GM12878 (cell line): ENCODE results near the gene CRELD2. TPM values are rescaled to one million over a fixed set of nuclear protein-coding genes. Genes with fewer than 3 reads are reported as not detected.

Experiments
- ATAC-seq: fragments of 200-7000 bp; cut with Tn5 transposase; 3 replicates; pipeline ENCODE4 v1.9.1; 2020; ENCODE audit warnings: mild to moderate bottlenecking, moderate library complexity
- BruUV-seq: library from RNA; stranded (reverse); fragments of 400-500 nt; replicated peaks from 2 replicates; lab custom pipeline; 2021; lab: Mats Ljungman, UMichigan
- CTCF ChIA-PET: fragments of 300-600 bp; sonication (Branson Sonifier 250); formaldehyde crosslinking; extraction: SDS; loops from one replicate; lab custom pipeline; 2021; ENCODE audit warnings: inconsistent platforms; lab: Yijun Ruan, JAX
- POLR2A ChIA-PET: fragments of 350-600 bp; formaldehyde crosslinking; extraction: SDS; loops from one replicate; lab custom pipeline; 2021; ENCODE audit warnings: inconsistent platforms; lab: Charles Lee
- RAD21 ChIA-PET: fragments of 300-600 bp; sonication (Branson Sonifier 250); formaldehyde crosslinking; loops from one replicate; lab custom pipeline; 2023; ENCODE audit warnings: antibody characterized with exemption; ENCODE audit not compliant: unreplicated experiment; lab: Charles Lee
- SMC1A ChIA-PET: fragments of 300-600 bp; sonication (Branson Sonifier 250); formaldehyde crosslinking; loops from one replicate; lab custom pipeline; 2023; ENCODE audit not compliant: unreplicated experiment, uncharacterized antibody; lab: Charles Lee
- DNase-seq: peaks from one replicate; pipeline ENCODE4 v3.0.0-alpha.2; 2011; ENCODE audit warnings: low read depth, low spot score
- FAIRE-seq: peaks from 3 replicates; lab custom pipeline; 2011; peaks lifted over from hg19 to GRCh38; lab: Jason Lieb, UNC
- H2AFZ ChIP-seq: 2 replicates; pipeline ENCODE4 v1.6.0; 2011; ENCODE audit warnings: low read depth, low read length, control low read depth; ENCODE audit not compliant: control insufficient read depth
- H3K27ac ChIP-seq: 2 replicates; pipeline ENCODE4 v1.5.1; 2011; ENCODE audit warnings: control low read depth; ENCODE audit not compliant: control insufficient read depth, insufficient read depth
- H3K27me3 ChIP-seq, 2 experiments: replicated peaks in 1 of 2; 2 replicates each; pipeline versions ENCODE4 v1.6.0 to v1.6.1; 2011; ENCODE audit warnings: low read length in 1 of 2; ENCODE audit not compliant: control insufficient read depth in 2 of 2, insufficient read depth in 2 of 2
- H3K36me3 ChIP-seq, 2 experiments: 2 replicates each; pipeline ENCODE4 v1.5.1; 2011; ENCODE audit warnings: low read length in 1 of 2; ENCODE audit not compliant: control insufficient read depth in 2 of 2, insufficient read depth in 2 of 2
- H3K4me1 ChIP-seq: 2 replicates; pipeline ENCODE4 v1.6.1; 2011; ENCODE audit warnings: mild to moderate bottlenecking, low read length, moderate library complexity, mixed read lengths; ENCODE audit not compliant: control insufficient read depth, insufficient read depth
- H3K4me2 ChIP-seq: 2 replicates; pipeline ENCODE4 v1.6.0; 2011; ENCODE audit warnings: control low read depth; ENCODE audit not compliant: control insufficient read depth, insufficient read depth
- H3K4me3 ChIP-seq: fragments of 200-600 bp; sonication (generic); 2 replicates; pipeline ENCODE4 v1.5.1; 2016
- H3K79me2 ChIP-seq: 2 replicates; pipeline ENCODE4 v1.6.0; 2011; ENCODE audit warnings: low read length; ENCODE audit not compliant: control insufficient read depth, insufficient read depth
- H3K9ac ChIP-seq: 2 replicates; pipeline ENCODE4 v1.8.0; 2011; ENCODE audit warnings: low read length, control low read depth, mixed read lengths; ENCODE audit not compliant: control insufficient read depth, insufficient read depth
- H3K9me3 ChIP-seq: replicated peaks from 3 replicates; pipeline ENCODE4 v1.5.1; 2011; ENCODE audit warnings: mild to moderate bottlenecking, low read length; ENCODE audit not compliant: control insufficient read depth, insufficient read depth
- H4K20me1 ChIP-seq: 2 replicates; pipeline ENCODE4 v1.6.0; 2011; ENCODE audit not compliant: control insufficient read depth, insufficient read depth
- BACH1 ChIP-seq: fragments of 450-650 bp; IDR thresholded peaks from 2 replicates; pipeline ENCODE4 v1.6.1; 2017; ENCODE audit warnings: mild to moderate bottlenecking, borderline replicate concordance
- HCFC1 ChIP-seq: fragments of 150-350 bp; IDR thresholded peaks from 2 replicates; pipeline ENCODE4 v1.6.1; 2014; ENCODE audit warnings: low read length
- NR2F1 ChIP-seq: fragments of 450-650 bp; conservative IDR thresholded peaks from 2 replicates; pipeline ENCODE4 v1.6.1; 2017; ENCODE audit warnings: mild to moderate bottlenecking
- RFX5 ChIP-seq: IDR thresholded peaks from 2 replicates; pipeline ENCODE4 v1.6.1; 2011; ENCODE audit warnings: low read depth, low read length, improper control_type of control experiment
- SMARCA5 ChIP-seq: fragments of 450-650 bp; IDR thresholded peaks from 2 replicates; pipeline ENCODE4 v1.6.1; 2017; ENCODE audit warnings: mild to moderate bottlenecking
- STAT1 ChIP-seq: fragments of 450-650 bp; conservative IDR thresholded peaks from 2 replicates; pipeline ENCODE4 v1.6.1; 2014; ENCODE audit warnings: antibody characterized with exemption, mild to moderate bottlenecking
- SUPT20H ChIP-seq: IDR thresholded peaks from 2 replicates; pipeline ENCODE4 v1.6.1; 2011; ENCODE audit warnings: low read depth, mild to moderate bottlenecking, low read length, moderate library complexity, borderline replicate concordance; ENCODE audit not compliant: control insufficient read depth
- YY1 ChIP-seq: IDR thresholded peaks from 2 replicates; pipeline ENCODE4 v1.6.1; 2011; ENCODE audit warnings: low read depth, mild to moderate bottlenecking, low read length
- WGBS: methylation state at CpG from one replicate; pipeline ENCODE4 v1.1.6; 2016; ENCODE audit warnings: low lambda C conversion rate; ENCODE audit not compliant: insufficient replicate concordance, insufficient coverage; ENCODE audit errors: missing lambda C conversion rate; 5-methylcytosine and 5-hydroxymethylcytosine counted together
- in situ Hi-C: fragments of 300-500 bp; cut with MboI; formaldehyde crosslinking; loops from 9 replicates; pipeline ENCODE4 v1.14.3; 2018; ENCODE audit warnings: mixed read lengths
- intact Hi-C: fragments of 100-400 bp; cut with micrococcal nuclease; formaldehyde crosslinking; loops from one replicate; pipeline ENCODE4 v1.14.2; 2022; ENCODE audit not compliant: unreplicated experiment
- polyA plus RNA-seq, 11 experiments: library from polyadenylated mRNA; depleted of rRNA in 4 of 11; unstranded in 6 of 11; stranded (reverse) in 5 of 11; fragments of >200 nt; fragmentation: Nextera tagmentation in 4 of 11; fragmentation: Illumina TruSeq in 1 of 11; extraction: Ambion mirVana in 4 of 11; extraction: Trizol in 1 of 11; gene quantifications; 1 replicate in 1 of 11; 2 replicates in 10 of 11; pipeline versions ENCODE4 v1.2.1 to v1.2.3, GENCODE V29; 2011 to 2016; ENCODE audit warnings: inconsistent platforms in 2 of 11, missing spikeins in 2 of 11, low read depth in 1 of 11
- total RNA-seq, 4 experiments: library from RNA; depleted of rRNA in 3 of 4; stranded (reverse); fragments of >200 nt in 3 of 4; fragmentation: Illumina TruSeq in 1 of 4; extraction: Trizol in 1 of 4; gene quantifications; 2 replicates each; pipeline versions ENCODE4 v1.2.1 to v1.2.3, GENCODE V29; 2013 to 2021
- TF ChIP-seq, protein P1 (sequence below): IDR thresholded peaks from 2 replicates; pipeline ENCODE4 v1.6.1; 2012; ENCODE audit warnings: low read depth, low read length, improper control_type of control experiment
- TF ChIP-seq, protein P2 (sequence below): fragments of 150-350 bp; IDR thresholded peaks from 2 replicates; pipeline ENCODE4 v1.6.1; 2014; ENCODE audit warnings: mild to moderate bottlenecking, low read depth, low read length
- TF ChIP-seq, protein P3 (sequence below): fragments of 450-650 bp; formaldehyde crosslinking; IDR thresholded peaks from 2 replicates; pipeline ENCODE4 v1.4.0; 2020; ENCODE audit warnings: mild to moderate bottlenecking, moderate library complexity

CRELD2 gene
- total and polyA plus RNA-seq, 10 of the 15 experiments (the other 5 are each of a cell fraction or from before 2014, with no cell fraction given) = 9.4 to 111 (median 25.9) TPM

DNA sequence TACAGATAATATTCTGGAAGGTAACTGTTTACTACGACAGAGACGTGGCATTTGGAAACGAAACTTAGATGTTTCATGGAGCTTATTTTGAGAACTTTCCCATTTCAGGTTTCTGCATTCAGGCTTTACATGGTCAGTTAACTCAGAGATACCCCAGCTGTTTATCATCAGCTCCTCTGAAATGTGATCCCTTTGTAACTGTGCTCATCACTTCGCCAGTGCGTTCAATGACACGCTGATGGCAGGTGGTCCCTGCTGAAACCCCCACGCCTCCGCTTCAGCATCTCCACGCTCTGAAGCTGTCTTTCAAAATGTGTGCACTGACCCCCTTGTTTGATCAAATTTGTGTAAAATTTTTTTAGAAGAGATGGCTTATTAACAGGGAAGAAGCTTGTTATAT is 30.7 kb upstream of the CRELD2 start (continued):
- TF ChIP-seq YY1 (no peak), BACH1 (no peak), STAT1 (no peak)
- TF ChIP-seq, all 136 proteins: peak for 0

DNA sequence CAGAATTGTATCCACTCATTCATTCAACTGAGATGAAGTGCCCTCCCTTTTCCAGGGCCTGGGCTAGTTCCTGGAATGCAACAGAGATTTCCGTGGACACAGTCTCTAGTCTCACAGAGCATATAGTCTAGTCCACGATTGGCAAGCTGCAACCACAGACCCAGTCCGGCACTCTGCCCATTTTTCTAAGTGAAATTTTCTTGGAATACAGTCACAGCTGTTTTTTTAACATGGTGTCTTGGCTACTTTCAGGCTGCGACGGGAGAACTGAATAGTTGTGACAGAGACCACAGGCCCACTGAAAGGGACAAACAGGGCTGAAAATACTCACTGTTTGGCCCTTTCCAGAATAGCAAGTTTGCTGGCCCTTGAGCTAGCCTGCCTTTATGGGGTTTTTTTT is 29.4 kb upstream of the CRELD2 start:
- in situ Hi-C loops = no loop called here
- POLR2A ChIA-PET = no interaction called here
- CTCF ChIA-PET = no interaction called here

More for the DNA sequence above, 29.4 kb upstream of the CRELD2 start:
- FAIRE-seq (no peak), ATAC-seq (no peak), DNase-seq (no peak)
- no peak overlapping the region for H3K9ac ChIP-seq
- WGBS = 96% methylated on average over 5 of the region's 5 CpGs
- ChIA-PET RAD21 (no interaction called here), SMC1A (interaction anchor here (3.2 kb wide), 1 partner anchor 8 kb away, joined by 8 read pairs; no protein-coding TSS in a partner anchor)
- H3K79me2 ChIP-seq = peaks cover 3% of the 10 kb centered on the region
- H3K9me3 ChIP-seq = peaks cover 2% of the 10 kb centered on the region; the same call in 1 of the 3 replicates
- no TSS peak for BruUV-seq
- no peaks in the 10 kb centered on the region for H3K27me3 ChIP-seq
- peaks cover 35 to 48% of the 10 kb centered on the region in 2 experiments for H3K36me3 ChIP-seq
- no peak overlapping the region for H3K27ac ChIP-seq
- H4K20me1 ChIP-seq = no peaks in the 10 kb centered on the region
- intact Hi-C loops = no loop called here
- no peaks in the 10 kb centered on the region for H3K4me1 ChIP-seq
- no peak for TF ChIP-seq RFX5
- no peak for TF ChIP-seq NR2F1
- TF ChIP-seq, protein P1, sequence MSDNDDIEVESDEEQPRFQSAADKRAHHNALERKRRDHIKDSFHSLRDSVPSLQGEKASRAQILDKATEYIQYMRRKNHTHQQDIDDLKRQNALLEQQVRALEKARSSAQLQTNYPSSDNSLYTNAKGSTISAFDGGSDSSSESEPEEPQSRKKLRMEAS = no peak
- TF ChIP-seq, protein P2, sequence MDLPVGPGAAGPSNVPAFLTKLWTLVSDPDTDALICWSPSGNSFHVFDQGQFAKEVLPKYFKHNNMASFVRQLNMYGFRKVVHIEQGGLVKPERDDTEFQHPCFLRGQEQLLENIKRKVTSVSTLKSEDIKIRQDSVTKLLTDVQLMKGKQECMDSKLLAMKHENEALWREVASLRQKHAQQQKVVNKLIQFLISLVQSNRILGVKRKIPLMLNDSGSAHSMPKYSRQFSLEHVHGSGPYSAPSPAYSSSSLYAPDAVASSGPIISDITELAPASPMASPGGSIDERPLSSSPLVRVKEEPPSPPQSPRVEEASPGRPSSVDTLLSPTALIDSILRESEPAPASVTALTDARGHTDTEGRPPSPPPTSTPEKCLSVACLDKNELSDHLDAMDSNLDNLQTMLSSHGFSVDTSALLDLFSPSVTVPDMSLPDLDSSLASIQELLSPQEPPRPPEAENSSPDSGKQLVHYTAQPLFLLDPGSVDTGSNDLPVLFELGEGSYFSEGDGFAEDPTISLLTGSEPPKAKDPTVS = no peak
- TF ChIP-seq SMARCA5 = no peak
- no peak for TF ChIP-seq SUPT20H
- no peak for TF ChIP-seq HCFC1
- TF ChIP-seq, protein P3, sequence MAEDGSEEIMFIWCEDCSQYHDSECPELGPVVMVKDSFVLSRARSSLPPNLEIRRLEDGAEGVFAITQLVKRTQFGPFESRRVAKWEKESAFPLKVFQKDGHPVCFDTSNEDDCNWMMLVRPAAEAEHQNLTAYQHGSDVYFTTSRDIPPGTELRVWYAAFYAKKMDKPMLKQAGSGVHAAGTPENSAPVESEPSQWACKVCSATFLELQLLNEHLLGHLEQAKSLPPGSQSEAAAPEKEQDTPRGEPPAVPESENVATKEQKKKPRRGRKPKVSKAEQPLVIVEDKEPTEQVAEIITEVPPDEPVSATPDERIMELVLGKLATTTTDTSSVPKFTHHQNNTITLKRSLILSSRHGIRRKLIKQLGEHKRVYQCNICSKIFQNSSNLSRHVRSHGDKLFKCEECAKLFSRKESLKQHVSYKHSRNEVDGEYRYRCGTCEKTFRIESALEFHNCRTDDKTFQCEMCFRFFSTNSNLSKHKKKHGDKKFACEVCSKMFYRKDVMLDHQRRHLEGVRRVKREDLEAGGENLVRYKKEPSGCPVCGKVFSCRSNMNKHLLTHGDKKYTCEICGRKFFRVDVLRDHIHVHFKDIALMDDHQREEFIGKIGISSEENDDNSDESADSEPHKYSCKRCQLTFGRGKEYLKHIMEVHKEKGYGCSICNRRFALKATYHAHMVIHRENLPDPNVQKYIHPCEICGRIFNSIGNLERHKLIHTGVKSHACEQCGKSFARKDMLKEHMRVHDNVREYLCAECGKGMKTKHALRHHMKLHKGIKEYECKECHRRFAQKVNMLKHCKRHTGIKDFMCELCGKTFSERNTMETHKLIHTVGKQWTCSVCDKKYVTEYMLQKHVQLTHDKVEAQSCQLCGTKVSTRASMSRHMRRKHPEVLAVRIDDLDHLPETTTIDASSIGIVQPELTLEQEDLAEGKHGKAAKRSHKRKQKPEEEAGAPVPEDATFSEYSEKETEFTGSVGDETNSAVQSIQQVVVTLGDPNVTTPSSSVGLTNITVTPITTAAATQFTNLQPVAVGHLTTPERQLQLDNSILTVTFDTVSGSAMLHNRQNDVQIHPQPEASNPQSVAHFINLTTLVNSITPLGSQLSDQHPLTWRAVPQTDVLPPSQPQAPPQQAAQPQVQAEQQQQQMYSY (CRISPR knock-in tag) = no peak
- no peak overlapping the region for H2AFZ ChIP-seq
- H3K4me2 ChIP-seq = no peak overlapping the region
- H3K4me3 ChIP-seq = no peak overlapping the region
